Measurements from ENCODE around the gene MAS1L.

DNA sequence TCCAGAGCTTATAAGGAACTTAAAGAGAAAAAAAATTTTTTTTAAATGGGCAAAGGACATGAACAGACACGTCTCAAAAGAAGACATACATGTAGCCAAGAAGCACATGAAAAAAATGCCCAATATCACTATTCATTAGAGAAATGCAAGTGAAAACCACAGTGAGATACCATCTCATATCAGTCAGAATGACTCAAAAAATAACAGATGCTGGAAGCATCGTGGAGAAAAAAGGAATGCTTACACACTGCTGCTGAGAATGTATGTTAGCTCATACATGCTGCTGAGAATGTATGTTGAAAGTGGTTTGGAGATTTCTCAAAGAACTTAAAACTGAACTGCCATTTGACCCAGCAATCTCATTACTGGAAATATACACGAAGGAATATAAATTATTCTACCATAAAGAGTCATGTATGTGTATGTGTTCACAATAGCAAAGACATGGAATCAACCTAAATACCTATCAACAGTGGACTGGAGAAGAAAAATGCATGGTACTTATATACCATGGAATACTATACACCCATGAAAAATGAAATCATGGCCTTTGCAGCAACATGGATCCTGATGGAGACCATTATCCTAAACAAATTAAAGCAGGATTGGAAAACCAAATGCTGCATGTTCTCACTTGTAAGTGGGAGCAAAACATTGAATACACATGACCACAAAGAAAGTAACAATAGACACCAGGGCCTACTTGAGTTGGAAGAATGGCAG lies 36.1 kb downstream of the MAS1L start:
- TF ChIP-seq EZH2phosphoT487 (IDR thresholded peaks at IDR 0.05; ENCODE audit: insufficient read depth, low read depth) (no peak), EZH2 (IDR thresholded peaks at IDR 0.05; ENCODE audit: insufficient read depth, poor library complexity, severe bottlenecking) (no peak)
